GM21528 (cell line): ENCODE measurements around the gene TSHZ2.

ENCODE experiments used
- ATAC-seq: cut with Tn5 transposase; IDR thresholded peaks from one replicate; pipeline ENCODE4 v1.9.1; 2021; ENCODE audit warnings: mild to moderate bottlenecking, moderate library complexity; ENCODE audit not compliant: unreplicated experiment, low FRiP score

Gene TSHZ2

GRCh38 chr20:53324816-53325215, 352.7 kb downstream of the TSHZ2 start:
- ATAC-seq, result no peak

DNA sequence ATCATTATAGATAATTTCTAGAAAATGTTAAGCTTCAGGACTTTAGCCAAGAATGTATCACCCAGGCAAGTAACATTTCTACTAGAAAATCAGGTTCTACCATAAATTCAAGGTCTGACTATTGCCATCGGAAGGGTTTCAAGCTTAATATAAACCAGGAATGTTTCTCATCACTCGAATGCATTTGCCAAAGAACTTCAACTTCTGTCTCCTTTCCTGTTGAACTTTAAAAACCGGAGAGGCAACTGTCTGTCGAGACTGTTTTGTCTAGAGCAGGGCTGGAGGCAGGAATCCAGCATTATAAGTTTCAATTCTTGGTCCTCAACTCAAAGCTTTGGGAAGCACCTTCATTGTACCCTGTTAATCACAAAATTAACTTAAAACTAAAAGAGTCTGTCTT, 356.8 kb downstream of the TSHZ2 start:
- no peak for ATAC-seq

GRCh38 chr20:53329781-53330180, 357.6 kb downstream of the TSHZ2 start:
- no peak for ATAC-seq

- no peak for ATAC-seq
Observed at GRCh38 chr20:53330601-53331140, 358.5 kb downstream of the TSHZ2 start.

GRCh38 chr20:53331151-53331973, 359.2 kb downstream of the TSHZ2 start:
- no peak for ATAC-seq

DNA sequence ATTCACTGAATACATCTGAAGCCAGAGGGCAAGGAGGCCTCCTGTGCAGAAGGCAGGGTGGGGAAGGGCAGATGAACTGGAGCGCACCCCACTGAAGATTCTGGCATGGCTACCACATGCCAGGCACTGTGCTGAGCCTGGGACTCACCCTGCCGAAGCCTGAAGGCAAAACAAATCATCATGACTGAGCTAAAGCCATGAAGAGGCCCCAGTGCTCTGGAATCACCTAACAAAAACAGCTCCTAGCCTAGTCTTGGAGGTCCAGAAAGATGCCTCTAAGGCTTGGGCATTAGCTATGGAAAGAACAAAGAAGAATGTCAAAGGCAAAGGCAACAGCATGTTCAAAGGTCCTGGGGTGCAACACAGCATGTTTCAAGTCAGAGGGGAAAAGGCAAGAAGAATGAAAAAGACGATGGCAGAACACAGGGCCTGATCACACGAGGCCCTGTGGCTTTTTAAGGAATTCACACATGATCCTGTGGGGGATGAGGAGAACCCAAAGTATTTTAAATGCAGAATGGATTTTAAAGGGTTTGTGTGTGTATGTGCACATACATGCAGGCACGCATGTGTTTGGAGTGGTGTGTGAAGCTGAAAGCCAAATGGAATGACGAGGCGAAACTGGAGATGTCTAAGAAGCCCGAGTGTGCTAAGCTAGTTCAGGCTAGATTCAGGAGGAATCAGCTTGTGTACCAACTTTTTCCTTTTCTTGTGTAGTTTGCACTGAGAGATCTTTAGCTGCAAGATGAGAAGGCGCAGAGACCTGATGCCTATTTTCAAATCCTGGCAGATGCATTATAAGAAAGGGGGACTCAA, 360.1 kb downstream of the TSHZ2 start:
- ATAC-seq, result no peak

DNA sequence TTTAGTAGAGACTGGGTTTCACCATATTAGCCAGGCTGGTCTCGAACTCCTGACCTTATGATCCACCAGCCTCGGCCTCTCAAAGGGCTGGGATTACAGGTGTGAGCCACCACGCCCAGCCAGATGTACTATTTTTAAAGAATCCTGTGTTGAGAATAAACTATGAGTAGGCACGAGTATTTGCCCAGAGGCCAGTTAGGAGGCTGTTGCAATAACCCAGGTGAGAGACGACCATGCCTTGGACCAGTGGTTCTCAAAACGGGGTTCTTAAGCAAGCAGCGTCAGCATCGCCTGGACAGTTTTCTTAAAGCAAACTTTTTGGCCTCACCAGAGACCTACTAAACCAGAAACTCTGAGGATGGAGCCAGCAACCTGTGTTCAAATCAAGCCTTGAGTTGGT, 362.7 kb downstream of the TSHZ2 start:
- no peak for ATAC-seq

- no peak for ATAC-seq
Observed at GRCh38 chr20:53335555-53335954, 363.4 kb downstream of the TSHZ2 start.

GRCh38 chr20:53336892-53337291, 364.7 kb downstream of the TSHZ2 start:
- ATAC-seq, result no peak

DNA sequence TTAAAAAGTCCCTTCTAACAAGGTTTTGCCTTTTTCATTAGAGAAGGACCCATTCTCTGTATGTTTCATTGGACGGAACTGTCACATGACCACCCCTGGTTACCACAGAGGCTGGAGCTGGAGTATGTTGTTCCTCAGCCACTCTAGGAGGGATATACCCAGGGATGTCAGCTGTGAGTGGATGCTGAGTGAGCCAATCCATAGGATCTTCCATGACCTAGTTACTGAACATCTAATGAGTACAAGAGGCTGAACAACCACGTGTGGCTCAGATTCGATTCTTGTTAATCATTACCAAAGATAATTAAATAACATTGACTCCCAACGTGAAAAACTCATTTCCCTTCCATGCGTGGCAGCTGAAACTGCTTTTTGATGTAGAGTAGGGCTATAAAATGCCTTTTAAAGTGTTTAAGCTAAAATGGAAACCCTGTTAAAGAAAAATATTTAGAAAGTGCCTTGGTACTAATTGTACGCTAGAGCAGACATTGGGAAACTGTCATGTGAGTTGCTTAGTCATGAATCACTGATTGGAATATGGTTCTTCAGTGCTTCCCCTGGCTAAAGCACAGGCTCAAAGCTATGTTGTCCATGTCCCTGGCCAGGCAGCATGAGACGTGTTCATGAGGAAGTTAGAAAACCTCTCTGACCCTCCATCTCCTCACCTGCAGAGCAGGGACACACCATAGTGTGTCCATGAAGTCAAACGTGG, 365.4 kb downstream of the TSHZ2 start:
- ATAC-seq, result no peak

- no peak for ATAC-seq
Observed at GRCh38 chr20:53338716-53339115, 366.6 kb downstream of the TSHZ2 start.

- ATAC-seq, result no peak
Observed at GRCh38 chr20:53342429-53342828, 370.3 kb downstream of the TSHZ2 start.

DNA sequence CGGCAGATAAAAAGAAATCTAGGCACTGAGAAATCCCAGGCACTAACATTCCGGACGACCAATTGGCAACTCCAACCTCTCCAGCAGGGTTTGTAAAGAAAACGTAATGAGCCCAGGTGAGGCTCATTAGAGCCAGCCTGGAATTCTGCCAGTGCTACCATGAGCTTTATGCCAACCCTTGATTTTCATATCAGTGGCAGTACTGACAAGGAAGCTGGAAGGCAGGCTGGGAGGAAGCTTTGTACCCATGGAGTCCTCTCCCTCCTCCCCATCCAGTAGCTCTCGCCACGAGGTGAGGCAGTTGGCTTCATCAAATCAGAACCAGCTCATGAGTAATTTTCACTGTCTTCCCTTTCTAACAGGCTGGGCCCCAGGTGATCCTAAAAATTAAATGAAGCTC, 371.3 kb downstream of the TSHZ2 start:
- ATAC-seq, result no peak

GRCh38 chr20:53344891-53345290, 372.7 kb downstream of the TSHZ2 start:
- no peak for ATAC-seq

GRCh38 chr20:53345536-53346334, 373.6 kb downstream of the TSHZ2 start:
- ATAC-seq, result no peak

GRCh38 chr20:53346335-53346648, 374.1 kb downstream of the TSHZ2 start:
- no peak for ATAC-seq

DNA sequence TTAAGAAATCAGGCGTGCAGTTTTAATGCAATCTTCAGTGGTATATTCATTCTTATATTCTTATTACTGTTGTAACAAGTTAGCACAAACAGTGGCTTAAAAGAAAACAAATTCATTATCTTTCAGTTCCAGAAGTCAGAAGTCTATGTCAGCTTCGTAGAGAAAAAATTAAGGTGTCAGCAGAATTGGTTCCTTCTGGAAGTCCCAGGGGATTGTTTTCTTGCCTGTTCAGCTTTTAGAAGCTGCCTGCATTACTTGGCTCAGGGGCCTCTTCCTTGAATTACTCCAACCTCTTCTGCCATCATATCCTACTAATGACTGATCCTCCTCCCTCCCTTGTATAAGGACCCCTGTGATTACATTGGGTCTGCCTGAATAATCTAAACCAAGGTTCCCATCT, 377.6 kb downstream of the TSHZ2 start:
- ATAC-seq, result no peak

DNA sequence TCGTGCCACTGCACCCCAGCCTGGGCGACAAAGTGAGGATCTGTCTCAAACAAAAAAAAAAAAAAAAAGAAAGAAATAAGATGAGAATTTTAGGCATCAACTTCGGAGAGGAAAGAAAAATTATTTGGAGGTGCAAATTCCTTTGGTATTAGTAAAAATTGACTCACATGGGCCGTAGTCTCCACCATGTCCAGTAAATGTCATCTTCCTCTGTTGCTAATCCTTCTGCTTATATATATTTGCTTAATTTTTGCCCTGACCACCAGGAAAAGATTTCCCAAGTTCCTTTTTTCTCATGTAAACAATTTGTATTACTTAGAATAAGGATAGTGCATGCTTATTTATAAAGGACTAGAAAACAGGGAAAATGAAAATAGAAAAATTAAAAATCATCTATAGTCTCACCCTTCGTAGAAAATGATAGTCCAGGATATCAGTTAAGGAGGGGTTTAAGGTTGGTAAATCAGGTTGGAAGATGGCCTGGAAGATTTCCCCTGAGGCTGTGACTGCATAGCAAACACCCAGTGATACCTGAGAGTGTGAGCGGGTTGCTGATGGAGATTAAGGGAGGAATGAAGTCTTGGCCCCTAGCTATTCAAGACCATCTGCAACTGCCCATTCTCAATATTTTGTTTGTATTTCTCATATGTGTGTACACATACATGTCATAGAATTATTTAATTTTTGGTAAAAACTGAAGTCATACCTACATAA, 380.7 kb downstream of the TSHZ2 start:
- no peak for ATAC-seq

DNA sequence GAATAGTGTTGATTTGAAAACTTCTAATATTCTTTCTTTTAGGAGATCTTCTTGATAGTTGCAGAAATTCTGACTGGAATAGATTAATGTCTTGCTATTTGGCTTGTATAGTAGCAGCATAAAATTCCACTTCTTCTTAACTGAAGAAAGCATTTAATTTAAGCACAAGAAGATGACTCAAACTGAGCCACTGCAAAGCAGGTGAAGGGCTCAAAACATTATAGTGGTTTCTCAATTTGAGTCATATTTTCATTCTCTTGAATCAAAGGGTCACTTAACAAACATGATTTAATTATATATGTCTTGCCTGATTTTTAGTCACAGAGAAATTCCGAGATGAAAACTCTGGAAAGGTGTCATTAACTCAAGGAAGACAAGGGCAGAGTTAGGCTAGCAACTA, 382.2 kb downstream of the TSHZ2 start:
- no peak for ATAC-seq

DNA sequence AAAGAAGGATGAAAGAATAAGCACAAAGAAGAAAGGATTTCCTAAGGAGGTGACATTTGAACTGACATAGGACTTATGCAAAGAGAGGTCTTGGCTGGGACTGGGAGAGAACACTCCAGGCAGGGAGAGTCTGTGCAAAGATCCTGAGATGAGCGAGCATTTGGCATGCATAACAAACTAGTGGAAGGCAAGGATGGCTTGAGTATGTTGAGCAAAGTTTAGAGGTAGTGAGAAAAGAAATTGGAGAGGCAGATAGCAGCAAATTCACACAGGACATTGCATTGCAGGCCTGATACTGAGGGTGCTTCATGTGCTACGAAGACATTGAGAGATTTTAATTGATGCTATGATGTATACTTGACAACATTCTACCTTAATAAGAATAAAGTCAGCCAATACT, 383.6 kb downstream of the TSHZ2 start:
- no peak for ATAC-seq
